ENCODE results near the gene NPTX1. TPM values are rescaled to one million over a fixed set of nuclear protein-coding genes. Genes with fewer than 3 reads are reported as not detected.

Gene NPTX1
- total and polyA plus RNA-seq, 2 of the 13 experiments (the other 11 are each of a cell fraction or from before 2014, with no cell fraction given) = 0.01 TPM; not detected in 1

DNA sequence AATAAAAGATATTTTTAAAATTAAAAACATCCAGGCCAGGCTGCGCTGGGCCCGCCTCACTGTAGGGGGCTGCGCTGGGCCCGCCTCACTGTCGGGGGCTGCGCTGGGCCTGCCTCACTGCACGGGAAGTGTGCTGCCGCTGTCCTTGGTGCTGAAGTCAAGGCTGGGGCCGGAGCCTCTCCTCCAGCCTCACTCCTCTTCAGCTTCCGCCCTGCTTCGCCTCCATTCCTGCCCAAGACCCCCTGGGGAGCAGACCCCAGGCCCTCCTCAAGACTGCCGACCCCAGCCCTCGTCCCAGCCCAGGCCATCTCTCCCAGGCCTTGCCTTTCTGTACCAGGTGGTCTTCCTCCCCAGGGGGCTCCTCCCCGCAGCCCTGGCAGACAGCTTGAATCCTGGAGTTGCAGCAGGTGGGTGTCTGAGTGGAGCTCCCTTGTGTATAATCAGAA, 35.3 kb downstream of the NPTX1 start (continued):
- no peak for TF ChIP-seq SKI (IDR thresholded peaks at IDR 0.05; ENCODE audit: partially characterized antibody)
- TF ChIP-seq, protein P1, sequence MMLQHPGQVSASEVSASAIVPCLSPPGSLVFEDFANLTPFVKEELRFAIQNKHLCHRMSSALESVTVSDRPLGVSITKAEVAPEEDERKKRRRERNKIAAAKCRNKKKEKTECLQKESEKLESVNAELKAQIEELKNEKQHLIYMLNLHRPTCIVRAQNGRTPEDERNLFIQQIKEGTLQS (CRISPR knock-in tag; IDR thresholded peaks at IDR 0.05) = peak; percentile 76
- no peak for TF ChIP-seq EZH2 (conservative IDR thresholded peaks at IDR 0.05; ENCODE audit: low read depth, low read length)
- peak; percentile 73; the same call in 1 of the 2 replicates for TF ChIP-seq YEATS2 (CRISPR knock-in tag; IDR thresholded peaks at IDR 0.05; ENCODE audit: borderline replicate concordance)
- TF ChIP-seq, protein P2, sequence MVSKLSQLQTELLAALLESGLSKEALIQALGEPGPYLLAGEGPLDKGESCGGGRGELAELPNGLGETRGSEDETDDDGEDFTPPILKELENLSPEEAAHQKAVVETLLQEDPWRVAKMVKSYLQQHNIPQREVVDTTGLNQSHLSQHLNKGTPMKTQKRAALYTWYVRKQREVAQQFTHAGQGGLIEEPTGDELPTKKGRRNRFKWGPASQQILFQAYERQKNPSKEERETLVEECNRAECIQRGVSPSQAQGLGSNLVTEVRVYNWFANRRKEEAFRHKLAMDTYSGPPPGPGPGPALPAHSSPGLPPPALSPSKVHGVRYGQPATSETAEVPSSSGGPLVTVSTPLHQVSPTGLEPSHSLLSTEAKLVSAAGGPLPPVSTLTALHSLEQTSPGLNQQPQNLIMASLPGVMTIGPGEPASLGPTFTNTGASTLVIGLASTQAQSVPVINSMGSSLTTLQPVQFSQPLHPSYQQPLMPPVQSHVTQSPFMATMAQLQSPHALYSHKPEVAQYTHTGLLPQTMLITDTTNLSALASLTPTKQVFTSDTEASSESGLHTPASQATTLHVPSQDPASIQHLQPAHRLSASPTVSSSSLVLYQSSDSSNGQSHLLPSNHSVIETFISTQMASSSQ (IDR thresholded peaks at IDR 0.05; ENCODE audit: low read depth) = no peak
- TF ChIP-seq, protein P2 (CRISPR knock-in tag; IDR thresholded peaks at IDR 0.05; ENCODE audit: borderline replicate concordance) = 0 out of 2 replicates have a peak, but pooled peaks have one; percentile 23
- no peak for TF ChIP-seq YY1 (IDR thresholded peaks at IDR 0.05; ENCODE audit: insufficient read depth, insufficient replicate concordance, low read depth, low read length)
- no peak for TF ChIP-seq CENPX (CRISPR knock-in tag; IDR thresholded peaks at IDR 0.05)
- peak; percentile 86; the same call in 1 of the 2 replicates for TF ChIP-seq ZNF589 (CRISPR knock-in tag; conservative IDR thresholded peaks at IDR 0.05)
- peak; percentile 80; the same call in 1 of the 2 replicates for TF ChIP-seq ZNF790 (CRISPR knock-in tag; IDR thresholded peaks at IDR 0.05; ENCODE audit: borderline replicate concordance)
- TF ChIP-seq, protein P3, sequence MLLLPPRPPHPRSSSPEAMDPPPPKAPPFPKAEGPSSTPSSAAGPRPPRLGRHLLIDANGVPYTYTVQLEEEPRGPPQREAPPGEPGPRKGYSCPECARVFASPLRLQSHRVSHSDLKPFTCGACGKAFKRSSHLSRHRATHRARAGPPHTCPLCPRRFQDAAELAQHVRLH (CRISPR knock-in tag; IDR thresholded peaks at IDR 0.05; ENCODE audit: borderline replicate concordance, low read depth) = peak; percentile 99
- TF ChIP-seq, protein P4, sequence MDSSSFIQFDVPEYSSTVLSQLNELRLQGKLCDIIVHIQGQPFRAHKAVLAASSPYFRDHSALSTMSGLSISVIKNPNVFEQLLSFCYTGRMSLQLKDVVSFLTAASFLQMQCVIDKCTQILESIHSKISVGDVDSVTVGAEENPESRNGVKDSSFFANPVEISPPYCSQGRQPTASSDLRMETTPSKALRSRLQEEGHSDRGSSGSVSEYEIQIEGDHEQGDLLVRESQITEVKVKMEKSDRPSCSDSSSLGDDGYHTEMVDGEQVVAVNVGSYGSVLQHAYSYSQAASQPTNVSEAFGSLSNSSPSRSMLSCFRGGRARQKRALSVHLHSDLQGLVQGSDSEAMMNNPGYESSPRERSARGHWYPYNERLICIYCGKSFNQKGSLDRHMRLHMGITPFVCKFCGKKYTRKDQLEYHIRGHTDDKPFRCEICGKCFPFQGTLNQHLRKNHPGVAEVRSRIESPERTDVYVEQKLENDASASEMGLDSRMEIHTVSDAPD (CRISPR knock-in tag; IDR thresholded peaks at IDR 0.05) = no peak
- no peak for TF ChIP-seq SCMH1 (CRISPR knock-in tag; IDR thresholded peaks at IDR 0.05; ENCODE audit: borderline replicate concordance)
- peak; percentile 44; the same call in 1 of the 2 replicates for TF ChIP-seq SALL2 (CRISPR knock-in tag; IDR thresholded peaks at IDR 0.05)
- TF ChIP-seq CENPT (CRISPR knock-in tag; IDR thresholded peaks at IDR 0.05; ENCODE audit: low read depth) = peak; percentile 62; the same call in 1 of the 2 replicates
- TF ChIP-seq CHD2 (IDR thresholded peaks at IDR 0.05; ENCODE audit: low read depth, low read length) = no peak
- TF ChIP-seq NR3C1 (CRISPR knock-in tag; IDR thresholded peaks at IDR 0.05) = no peak
- peak; percentile 76 for TF ChIP-seq ZNF709 (CRISPR knock-in tag; IDR thresholded peaks at IDR 0.05)
- no peak for TF ChIP-seq ZNF136 (CRISPR knock-in tag; IDR thresholded peaks at IDR 0.05; ENCODE audit: low read depth)
- peak; percentile 59; the same call in 1 of the 2 replicates for TF ChIP-seq MIER3 (CRISPR knock-in tag; IDR thresholded peaks at IDR 0.05; ENCODE audit: borderline replicate concordance)
- no peak for TF ChIP-seq PAWR (CRISPR knock-in tag; IDR thresholded peaks at IDR 0.05; ENCODE audit: borderline replicate concordance)
- peak; percentile 96; the same call in 1 of the 2 replicates for TF ChIP-seq STAT5B (CRISPR knock-in tag; IDR thresholded peaks at IDR 0.05)
- peak; percentile 87; the same call in 1 of the 2 replicates for TF ChIP-seq FOXM1 (CRISPR knock-in tag; IDR thresholded peaks at IDR 0.05)
- peak; percentile 96 for TF ChIP-seq SALL1 (CRISPR knock-in tag; IDR thresholded peaks at IDR 0.05)
- TF ChIP-seq U2AF1 (optimal IDR thresholded peaks at IDR 0.05; ENCODE audit: low read depth, low read length) = no peak
- TF ChIP-seq TBP (CRISPR knock-in tag; IDR thresholded peaks at IDR 0.05) = no peak
- TF ChIP-seq NCOA5 (CRISPR knock-in tag; IDR thresholded peaks at IDR 0.05) = no peak
